HEK293 (cell line): ENCODE data around the gene SCN7A.

Experiments
- HOXD13 ChIP-seq: sonication (generic); formaldehyde crosslinking; IDR thresholded peaks from 2 replicates; pipeline ENCODE4 v1.8.0; 2022; ENCODE audit warnings: missing genetic modification reagents, borderline replicate concordance
- IKZF3 ChIP-seq: fragments of 450-650 bp; IDR thresholded peaks from 2 replicates; pipeline ENCODE4 v1.5.0; 2018; ENCODE audit warnings: missing biosample characterization, mild to moderate bottlenecking, missing genetic modification characterization, moderate library complexity
- KLF1 ChIP-seq: fragments of 450-650 bp; formaldehyde crosslinking; IDR thresholded peaks from 2 replicates; pipeline ENCODE4 v1.5.1; 2016; ENCODE audit warnings: missing biosample characterization, missing genetic modification characterization
- KLF16 ChIP-seq: fragments of 450-650 bp; formaldehyde crosslinking; IDR thresholded peaks from 2 replicates; pipeline ENCODE4 v1.5.1; 2017; ENCODE audit warnings: missing biosample characterization, missing genetic modification characterization
- KLF8 ChIP-seq: fragments of 450-650 bp; formaldehyde crosslinking; IDR thresholded peaks from 2 replicates; pipeline ENCODE4 v1.5.1; 2016; ENCODE audit warnings: missing biosample characterization, missing genetic modification characterization
- OSR2 ChIP-seq: fragments of 450-650 bp; formaldehyde crosslinking; IDR thresholded peaks from 2 replicates; pipeline ENCODE4 v1.5.1; 2016; ENCODE audit warnings: missing biosample characterization, missing genetic modification characterization
- PRDM1 ChIP-seq: fragments of 450-650 bp; formaldehyde crosslinking; IDR thresholded peaks from 2 replicates; pipeline ENCODE4; 2016; ENCODE audit warnings: missing biosample characterization, missing genetic modification characterization
- SCRT2 ChIP-seq: fragments of 450-650 bp; formaldehyde crosslinking; IDR thresholded peaks from 2 replicates; pipeline ENCODE4 v1.5.1; 2016; ENCODE audit warnings: missing biosample characterization, missing genetic modification characterization
- TSHZ1 ChIP-seq: fragments of 450-650 bp; formaldehyde crosslinking; IDR thresholded peaks from 2 replicates; pipeline ENCODE4 v1.5.1; 2016; ENCODE audit warnings: missing biosample characterization, missing genetic modification characterization, borderline replicate concordance
- ZBTB17 ChIP-seq: fragments of 450-650 bp; formaldehyde crosslinking; IDR thresholded peaks from 2 replicates; pipeline ENCODE4 v1.5.1; 2016; ENCODE audit warnings: missing biosample characterization, missing genetic modification characterization
- ZBTB21 ChIP-seq: fragments of 450-650 bp; formaldehyde crosslinking; IDR thresholded peaks from 2 replicates; pipeline ENCODE4 v1.5.1; 2017; ENCODE audit warnings: missing biosample characterization, missing genetic modification characterization
- ZBTB8A ChIP-seq: fragments of 450-650 bp; formaldehyde crosslinking; IDR thresholded peaks from 2 replicates; pipeline ENCODE4 v1.5.1; 2016; ENCODE audit warnings: missing biosample characterization, missing genetic modification characterization
- ZNF140 ChIP-seq: fragments of 450-650 bp; formaldehyde crosslinking; IDR thresholded peaks from 2 replicates; pipeline ENCODE4 v1.5.1; 2016; ENCODE audit warnings: missing biosample characterization, missing genetic modification characterization
- ZNF16 ChIP-seq: fragments of 450-650 bp; formaldehyde crosslinking; IDR thresholded peaks from 2 replicates; pipeline ENCODE4 v1.5.1; 2016; ENCODE audit warnings: low read depth, missing biosample characterization, missing genetic modification characterization
- ZNF184 ChIP-seq: fragments of 450-650 bp; IDR thresholded peaks from 2 replicates; pipeline ENCODE4 v1.5.1; 2018; ENCODE audit warnings: missing biosample characterization, mild to moderate bottlenecking, missing genetic modification characterization
- ZNF214 ChIP-seq: fragments of 450-650 bp; formaldehyde crosslinking; IDR thresholded peaks from 2 replicates; pipeline ENCODE4 v1.5.1; 2017; ENCODE audit warnings: missing biosample characterization, mild to moderate bottlenecking, missing genetic modification characterization, borderline replicate concordance
- ZNF223 ChIP-seq: fragments of 450-650 bp; formaldehyde crosslinking; IDR thresholded peaks from 2 replicates; pipeline ENCODE4 v1.5.1; 2016; ENCODE audit warnings: missing biosample characterization, missing genetic modification characterization
- ZNF23 ChIP-seq: fragments of 450-650 bp; formaldehyde crosslinking; IDR thresholded peaks from 2 replicates; pipeline ENCODE4 v1.5.1; 2016; ENCODE audit warnings: missing biosample characterization, missing genetic modification characterization, borderline replicate concordance
- ZNF248 ChIP-seq: fragments of 450-650 bp; formaldehyde crosslinking; IDR thresholded peaks from 2 replicates; pipeline ENCODE4 v1.5.1; 2017; ENCODE audit warnings: missing biosample characterization, missing genetic modification characterization
- ZNF324 ChIP-seq: fragments of 450-650 bp; formaldehyde crosslinking; IDR thresholded peaks from 2 replicates; pipeline ENCODE4 v1.5.1; 2016; ENCODE audit warnings: missing biosample characterization, missing genetic modification characterization
- ZNF362 ChIP-seq: fragments of 450-650 bp; formaldehyde crosslinking; IDR thresholded peaks from 2 replicates; pipeline ENCODE4 v1.5.1; 2016; ENCODE audit warnings: missing biosample characterization, missing genetic modification characterization
- ZNF391 ChIP-seq: fragments of 450-650 bp; formaldehyde crosslinking; IDR thresholded peaks from 2 replicates; pipeline ENCODE4 v1.5.1; 2016; ENCODE audit warnings: low read depth, missing biosample characterization, missing genetic modification characterization, borderline replicate concordance
- ZNF48 ChIP-seq: fragments of 450-650 bp; formaldehyde crosslinking; IDR thresholded peaks from 2 replicates; pipeline ENCODE4 v1.5.1; 2016; ENCODE audit warnings: missing biosample characterization, missing genetic modification characterization
- ZNF529 ChIP-seq: fragments of 450-650 bp; formaldehyde crosslinking; IDR thresholded peaks from 2 replicates; pipeline ENCODE4 v1.5.1; 2017; ENCODE audit warnings: missing genetic modification characterization, missing biosample characterization; ENCODE audit not compliant: insufficient replicate concordance
- ZNF548 ChIP-seq: fragments of 450-650 bp; formaldehyde crosslinking; IDR thresholded peaks from 2 replicates; pipeline ENCODE4 v1.5.1; 2016; ENCODE audit warnings: missing biosample characterization, missing genetic modification characterization
- ZNF560 ChIP-seq: fragments of 450-650 bp; formaldehyde crosslinking; IDR thresholded peaks from 2 replicates; pipeline ENCODE4 v1.5.1; 2017; ENCODE audit warnings: missing biosample characterization, missing genetic modification characterization, borderline replicate concordance
- ZNF660 ChIP-seq: fragments of 450-650 bp; IDR thresholded peaks from 2 replicates; pipeline ENCODE4 v1.5.1; 2018; ENCODE audit warnings: missing biosample characterization, mild to moderate bottlenecking, missing genetic modification characterization
- ZNF830 ChIP-seq: fragments of 450-650 bp; IDR thresholded peaks from 2 replicates; pipeline ENCODE4 v1.5.0; 2018; ENCODE audit warnings: missing biosample characterization, missing genetic modification characterization, low read depth, mild to moderate bottlenecking, moderate library complexity
- TF ChIP-seq, protein P1 (sequence below): fragments of 450-650 bp; formaldehyde crosslinking; IDR thresholded peaks from 2 replicates; pipeline ENCODE4 v1.5.1; 2016; ENCODE audit warnings: missing biosample characterization, missing genetic modification characterization
- TF ChIP-seq, protein P2 (sequence below): fragments of 450-650 bp; formaldehyde crosslinking; IDR thresholded peaks from 2 replicates; pipeline ENCODE4 v1.5.1; 2017; ENCODE audit warnings: missing biosample characterization, missing genetic modification characterization
- TF ChIP-seq, protein P3 (sequence below): sonication (generic); formaldehyde crosslinking; IDR thresholded peaks from 2 replicates; pipeline ENCODE4 v1.8.1; 2022; ENCODE audit warnings: mild to moderate bottlenecking, moderate library complexity, missing genetic modification reagents
- TF ChIP-seq, protein P4 (sequence below): IDR thresholded peaks from 2 replicates; pipeline ENCODE4 v1.6.1; 2011; ENCODE audit warnings: mild to moderate bottlenecking, low read depth, low read length, borderline replicate concordance

SCN7A gene

GRCh38 chr2:166373951-166374350 is 120.1 kb downstream of the SCN7A start (continued):
- TF ChIP-seq, protein P1, sequence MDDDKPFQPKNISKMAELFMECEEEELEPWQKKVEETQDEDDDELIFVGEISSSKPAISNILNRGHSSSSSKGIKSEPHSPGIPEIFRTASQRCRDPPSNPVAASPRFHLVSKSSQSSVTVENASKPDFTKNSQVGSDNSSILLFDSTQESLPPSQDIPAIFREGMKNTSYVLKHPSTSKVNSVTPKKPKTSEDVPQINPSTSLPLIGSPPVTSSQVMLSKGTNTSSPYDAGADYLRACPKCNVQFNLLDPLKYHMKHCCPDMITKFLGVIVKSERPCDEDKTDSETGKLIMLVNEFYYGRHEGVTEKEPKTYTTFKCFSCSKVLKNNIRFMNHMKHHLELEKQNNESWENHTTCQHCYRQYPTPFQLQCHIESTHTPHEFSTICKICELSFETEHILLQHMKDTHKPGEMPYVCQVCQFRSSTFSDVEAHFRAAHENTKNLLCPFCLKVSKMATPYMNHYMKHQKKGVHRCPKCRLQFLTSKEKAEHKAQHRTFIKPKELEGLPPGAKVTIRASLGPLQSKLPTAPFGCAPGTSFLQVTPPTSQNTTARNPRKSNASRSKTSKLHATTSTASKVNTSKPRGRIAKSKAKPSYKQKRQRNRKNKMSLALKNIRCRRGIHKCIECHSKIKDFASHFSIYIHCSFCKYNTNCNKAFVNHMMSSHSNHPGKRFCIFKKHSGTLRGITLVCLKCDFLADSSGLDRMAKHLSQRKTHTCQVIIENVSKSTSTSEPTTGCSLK (tag by site-specific recombination), result no peak
- TF ChIP-seq ZBTB17 (peak; percentile 51), ZBTB8A (no peak; the same call in 1 of the 2 replicates), ZNF248 (tag by site-specific recombination) (no peak), SCRT2 (tag by site-specific recombination) (peak; percentile 98), ZNF23 (tag by site-specific recombination) (no peak), ZNF391 (tag by site-specific recombination) (no peak), ZNF529 (peak; percentile 62), ZNF48 (tag by site-specific recombination) (no peak), OSR2 (tag by site-specific recombination) (peak; percentile 97), ZNF830 (tag by site-specific recombination) (0 out of 2 replicates have a peak, but pooled peaks have one; percentile 17), ZNF660 (tag by site-specific recombination) (peak; percentile 94), IKZF3 (tag by site-specific recombination) (peak; percentile 27; the same call in 1 of the 2 replicates), ZNF184 (peak; percentile 92), PRDM1 (0 out of 2 replicates have a peak, but pooled peaks have one; percentile 10), ZBTB21 (tag by site-specific recombination) (no peak), ZNF140 (tag by site-specific recombination) (no peak), ZNF16 (tag by site-specific recombination) (no peak), KLF8 (tag by site-specific recombination) (peak; percentile 21; the same call in 1 of the 2 replicates), KLF1 (tag by site-specific recombination) (no peak), HOXD13 (CRISPR knock-in tag) (no peak), KLF16 (no peak), ZNF548 (tag by site-specific recombination) (no peak), ZNF560 (tag by site-specific recombination) (no peak), ZNF324 (no peak), TSHZ1 (tag by site-specific recombination) (peak; percentile 70; the same call in 1 of the 2 replicates), ZNF223 (tag by site-specific recombination) (no peak), ZNF362 (tag by site-specific recombination) (no peak), ZNF214 (tag by site-specific recombination) (no peak)
- TF ChIP-seq, protein P2, sequence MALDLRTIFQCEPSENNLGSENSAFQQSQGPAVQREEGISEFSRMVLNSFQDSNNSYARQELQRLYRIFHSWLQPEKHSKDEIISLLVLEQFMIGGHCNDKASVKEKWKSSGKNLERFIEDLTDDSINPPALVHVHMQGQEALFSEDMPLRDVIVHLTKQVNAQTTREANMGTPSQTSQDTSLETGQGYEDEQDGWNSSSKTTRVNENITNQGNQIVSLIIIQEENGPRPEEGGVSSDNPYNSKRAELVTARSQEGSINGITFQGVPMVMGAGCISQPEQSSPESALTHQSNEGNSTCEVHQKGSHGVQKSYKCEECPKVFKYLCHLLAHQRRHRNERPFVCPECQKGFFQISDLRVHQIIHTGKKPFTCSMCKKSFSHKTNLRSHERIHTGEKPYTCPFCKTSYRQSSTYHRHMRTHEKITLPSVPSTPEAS (tag by site-specific recombination), result no peak
- TF ChIP-seq, protein P3, sequence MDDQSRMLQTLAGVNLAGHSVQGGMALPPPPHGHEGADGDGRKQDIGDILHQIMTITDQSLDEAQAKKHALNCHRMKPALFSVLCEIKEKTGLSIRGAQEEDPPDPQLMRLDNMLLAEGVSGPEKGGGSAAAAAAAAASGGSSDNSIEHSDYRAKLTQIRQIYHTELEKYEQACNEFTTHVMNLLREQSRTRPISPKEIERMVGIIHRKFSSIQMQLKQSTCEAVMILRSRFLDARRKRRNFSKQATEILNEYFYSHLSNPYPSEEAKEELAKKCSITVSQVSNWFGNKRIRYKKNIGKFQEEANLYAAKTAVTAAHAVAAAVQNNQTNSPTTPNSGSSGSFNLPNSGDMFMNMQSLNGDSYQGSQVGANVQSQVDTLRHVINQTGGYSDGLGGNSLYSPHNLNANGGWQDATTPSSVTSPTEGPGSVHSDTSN (CRISPR knock-in tag), result no peak
- TF ChIP-seq, protein P4, sequence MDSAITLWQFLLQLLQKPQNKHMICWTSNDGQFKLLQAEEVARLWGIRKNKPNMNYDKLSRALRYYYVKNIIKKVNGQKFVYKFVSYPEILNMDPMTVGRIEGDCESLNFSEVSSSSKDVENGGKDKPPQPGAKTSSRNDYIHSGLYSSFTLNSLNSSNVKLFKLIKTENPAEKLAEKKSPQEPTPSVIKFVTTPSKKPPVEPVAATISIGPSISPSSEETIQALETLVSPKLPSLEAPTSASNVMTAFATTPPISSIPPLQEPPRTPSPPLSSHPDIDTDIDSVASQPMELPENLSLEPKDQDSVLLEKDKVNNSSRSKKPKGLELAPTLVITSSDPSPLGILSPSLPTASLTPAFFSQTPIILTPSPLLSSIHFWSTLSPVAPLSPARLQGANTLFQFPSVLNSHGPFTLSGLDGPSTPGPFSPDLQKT, result no peak
